Measurements from ENCODE around the gene CYP2J2. TPM values are rescaled to one million over a fixed set of nuclear protein-coding genes. Genes with fewer than 3 reads are reported as not detected.
"Not testable (repeated sequence)": the region's sequence is repeated elsewhere in the genome, so short reads cannot be mapped to it uniquely, and the experiment has no call there.

CYP2J2 gene
- total RNA-seq, 1 experiment from 2014 or later, result 1.6 TPM

- Histone ChIP-seq H2AFZ (no peak overlapping the region), H3K27me3 (ENCODE audit: insufficient read depth, low read depth) (no peaks in the 10 kb centered on the region), H3K4me3 (0 out of 2 replicates have a peak overlapping the region, but pooled peaks have one; percentile 12), H3F3A (ENCODE audit: insufficient read depth, low read depth) (no peaks in the 10 kb centered on the region; the same call in 1 of the 2 replicates), H3K27ac (no peak overlapping the region), H3K4me2 (no peak overlapping the region), H3K36me3 (ENCODE audit: low read depth) (no peaks in the 10 kb centered on the region), H4K20me1 (ENCODE audit: insufficient read depth) (no peaks in the 10 kb centered on the region), H3K79me2 (ENCODE audit: low read depth) (no peaks in the 10 kb centered on the region), H3K9me2 (ENCODE audit: insufficient read depth) (no peaks in the 10 kb centered on the region), H3K9me3 (ENCODE audit: insufficient read depth, low read depth) (peaks cover 10% of the 10 kb centered on the region), H3K4me1 (replicated peaks; ENCODE audit: insufficient read depth) (peaks cover 18% of the 10 kb centered on the region)
- ChIA-PET POLR2A (ENCODE audit: unreplicated experiment) (interaction anchor here (0.6 kb wide), 1 partner anchor 1344 kb away, joined by 3 read pairs; no protein-coding TSS in a partner anchor), CTCF (no interaction called here)
- no peak for DNase-seq
- TF ChIP-seq, protein P1, sequence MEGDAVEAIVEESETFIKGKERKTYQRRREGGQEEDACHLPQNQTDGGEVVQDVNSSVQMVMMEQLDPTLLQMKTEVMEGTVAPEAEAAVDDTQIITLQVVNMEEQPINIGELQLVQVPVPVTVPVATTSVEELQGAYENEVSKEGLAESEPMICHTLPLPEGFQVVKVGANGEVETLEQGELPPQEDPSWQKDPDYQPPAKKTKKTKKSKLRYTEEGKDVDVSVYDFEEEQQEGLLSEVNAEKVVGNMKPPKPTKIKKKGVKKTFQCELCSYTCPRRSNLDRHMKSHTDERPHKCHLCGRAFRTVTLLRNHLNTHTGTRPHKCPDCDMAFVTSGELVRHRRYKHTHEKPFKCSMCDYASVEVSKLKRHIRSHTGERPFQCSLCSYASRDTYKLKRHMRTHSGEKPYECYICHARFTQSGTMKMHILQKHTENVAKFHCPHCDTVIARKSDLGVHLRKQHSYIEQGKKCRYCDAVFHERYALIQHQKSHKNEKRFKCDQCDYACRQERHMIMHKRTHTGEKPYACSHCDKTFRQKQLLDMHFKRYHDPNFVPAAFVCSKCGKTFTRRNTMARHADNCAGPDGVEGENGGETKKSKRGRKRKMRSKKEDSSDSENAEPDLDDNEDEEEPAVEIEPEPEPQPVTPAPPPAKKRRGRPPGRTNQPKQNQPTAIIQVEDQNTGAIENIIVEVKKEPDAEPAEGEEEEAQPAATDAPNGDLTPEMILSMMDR (conservative IDR thresholded peaks at IDR 0.05), result no peak
- BruUV-seq (replicated peaks), result no TSS peak
- intact Hi-C loops (cut with micrococcal nuclease; ENCODE audit: unreplicated experiment), result no loop called here
Observed at GRCh38 chr1:59924653-59925052, 1.9 kb downstream of the CYP2J2 start.

DNA sequence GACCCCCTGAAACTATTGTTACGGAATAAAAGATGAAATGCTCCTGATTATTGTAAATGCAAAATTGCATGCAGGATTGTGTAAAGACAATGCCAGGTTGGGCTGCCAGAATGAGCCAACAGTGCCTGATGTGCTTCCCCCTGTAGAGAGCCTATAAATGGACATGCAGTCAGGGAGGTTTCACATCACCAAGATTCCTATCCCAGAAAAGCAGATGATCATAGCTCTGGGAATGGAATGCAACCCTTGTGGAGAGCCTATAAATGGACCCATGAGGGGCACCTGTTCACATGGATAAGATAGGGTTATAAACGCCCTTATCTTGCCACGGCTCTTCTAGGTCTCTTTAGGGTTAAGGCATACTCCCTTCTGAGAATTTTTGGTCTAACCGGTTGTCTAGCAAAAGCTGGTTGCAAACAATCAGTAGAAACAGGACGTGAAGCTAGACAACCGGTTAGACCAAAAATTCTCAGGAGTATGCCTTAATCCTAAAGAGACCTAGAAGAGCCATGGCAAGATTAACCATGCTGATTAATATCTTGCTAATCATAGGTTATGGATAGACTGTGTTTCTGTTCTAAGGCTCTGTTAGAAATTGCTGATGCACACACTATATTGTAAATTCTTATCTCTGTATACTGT lies 5.2 kb downstream of the CYP2J2 start:
- H3K9me2 ChIP-seq (ENCODE audit: insufficient read depth); H3K27me3 ChIP-seq (ENCODE audit: insufficient read depth, low read depth); H3K4me2 ChIP-seq; H3K4me3 ChIP-seq; H4K20me1 ChIP-seq (ENCODE audit: insufficient read depth); H3K27ac ChIP-seq; BruUV-seq (replicated peaks); intact Hi-C loops (cut with micrococcal nuclease; ENCODE audit: unreplicated experiment); H3K79me2 ChIP-seq (ENCODE audit: low read depth); H2AFZ ChIP-seq; POLR2A ChIA-PET (ENCODE audit: unreplicated experiment); H3K36me3 ChIP-seq (ENCODE audit: low read depth); H3F3A ChIP-seq (ENCODE audit: insufficient read depth, low read depth); CTCF ChIA-PET: not testable (repeated sequence)
- H3K9me3 ChIP-seq (ENCODE audit: insufficient read depth, low read depth), result peaks cover 10% of the 10 kb centered on the region
- DNase-seq, result peak in 1 of 2 experiments; percentile 63
- peaks cover 14% of the 10 kb centered on the region; the same call in 1 of the 2 replicates for H3K4me1 ChIP-seq (replicated peaks; ENCODE audit: insufficient read depth)

GRCh38 chr1:59919746-59920145 lies 6.8 kb downstream of the CYP2J2 start:
- H3K4me1 ChIP-seq (replicated peaks; ENCODE audit: insufficient read depth), result peaks cover 11% of the 10 kb centered on the region; the same call in 1 of the 2 replicates
- DNase-seq, result no peak
- ChIA-PET POLR2A (ENCODE audit: unreplicated experiment) (interaction anchor here (0.6 kb wide), 1 partner anchor 1105 kb away, joined by 6 read pairs; no protein-coding TSS in a partner anchor), CTCF (no interaction called here)
- no peaks in the 10 kb centered on the region for H4K20me1 ChIP-seq (ENCODE audit: insufficient read depth)
- H3K79me2 ChIP-seq (ENCODE audit: low read depth), result no peaks in the 10 kb centered on the region
- no peaks in the 10 kb centered on the region for H3K27me3 ChIP-seq (ENCODE audit: insufficient read depth, low read depth)
- no TSS peak for BruUV-seq (replicated peaks)
- H3K4me3 ChIP-seq, result no peak overlapping the region
- H3K9me3 ChIP-seq (ENCODE audit: insufficient read depth, low read depth), result peaks cover 10% of the 10 kb centered on the region
- no peak overlapping the region for H3K4me2 ChIP-seq
- intact Hi-C loops (cut with micrococcal nuclease; ENCODE audit: unreplicated experiment), result no loop called here
- no peak overlapping the region for H2AFZ ChIP-seq
- H3K27ac ChIP-seq, result no peak overlapping the region
- H3K9me2 ChIP-seq (ENCODE audit: insufficient read depth), result no peaks in the 10 kb centered on the region
- H3F3A ChIP-seq (ENCODE audit: insufficient read depth, low read depth), result no peaks in the 10 kb centered on the region; the same call in 1 of the 2 replicates
- H3K36me3 ChIP-seq (ENCODE audit: low read depth), result no peaks in the 10 kb centered on the region
- TF ChIP-seq, protein P1 (conservative IDR thresholded peaks at IDR 0.05), result no peak
- TF ChIP-seq EZH2 (IDR thresholded peaks at IDR 0.05; ENCODE audit: low read depth), result no peak
